Measurements from ENCODE around the gene MIB2. TPM values are rescaled to one million over a fixed set of nuclear protein-coding genes. Genes with fewer than 3 reads are reported as not detected.
A peak's percentile ranks its signal among the peaks of the same experiment; 100 is the strongest.
"Not testable (repeated sequence)": the region's sequence is repeated elsewhere in the genome, so short reads cannot be mapped to it uniquely, and the experiment has no call there.

MIB2 gene
- total RNA-seq, 1 donor from 2014 or later = 135 TPM

DNA sequence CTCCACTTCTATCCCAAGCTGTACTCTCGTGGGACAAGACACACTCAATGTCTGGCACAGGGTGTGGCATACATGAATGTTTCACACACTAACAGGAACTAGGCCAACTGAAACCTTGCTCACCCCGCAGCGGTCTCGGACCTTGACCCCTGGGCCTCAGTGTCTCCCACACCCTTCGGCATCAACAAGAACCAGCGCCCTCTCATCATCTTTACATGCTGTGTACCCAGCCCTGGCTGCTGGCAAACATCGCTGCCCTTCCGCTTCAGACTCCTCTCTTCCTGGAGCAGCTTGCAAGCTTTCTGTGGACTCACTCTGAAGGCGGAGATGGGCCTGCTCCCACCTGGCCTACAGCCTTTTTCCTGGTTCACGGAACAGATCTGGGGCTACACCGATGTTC is 33.0 kb downstream of the MIB2 start:
- DNase-seq (ENCODE audit: low spot score) = not testable (repeated sequence)

DNA sequence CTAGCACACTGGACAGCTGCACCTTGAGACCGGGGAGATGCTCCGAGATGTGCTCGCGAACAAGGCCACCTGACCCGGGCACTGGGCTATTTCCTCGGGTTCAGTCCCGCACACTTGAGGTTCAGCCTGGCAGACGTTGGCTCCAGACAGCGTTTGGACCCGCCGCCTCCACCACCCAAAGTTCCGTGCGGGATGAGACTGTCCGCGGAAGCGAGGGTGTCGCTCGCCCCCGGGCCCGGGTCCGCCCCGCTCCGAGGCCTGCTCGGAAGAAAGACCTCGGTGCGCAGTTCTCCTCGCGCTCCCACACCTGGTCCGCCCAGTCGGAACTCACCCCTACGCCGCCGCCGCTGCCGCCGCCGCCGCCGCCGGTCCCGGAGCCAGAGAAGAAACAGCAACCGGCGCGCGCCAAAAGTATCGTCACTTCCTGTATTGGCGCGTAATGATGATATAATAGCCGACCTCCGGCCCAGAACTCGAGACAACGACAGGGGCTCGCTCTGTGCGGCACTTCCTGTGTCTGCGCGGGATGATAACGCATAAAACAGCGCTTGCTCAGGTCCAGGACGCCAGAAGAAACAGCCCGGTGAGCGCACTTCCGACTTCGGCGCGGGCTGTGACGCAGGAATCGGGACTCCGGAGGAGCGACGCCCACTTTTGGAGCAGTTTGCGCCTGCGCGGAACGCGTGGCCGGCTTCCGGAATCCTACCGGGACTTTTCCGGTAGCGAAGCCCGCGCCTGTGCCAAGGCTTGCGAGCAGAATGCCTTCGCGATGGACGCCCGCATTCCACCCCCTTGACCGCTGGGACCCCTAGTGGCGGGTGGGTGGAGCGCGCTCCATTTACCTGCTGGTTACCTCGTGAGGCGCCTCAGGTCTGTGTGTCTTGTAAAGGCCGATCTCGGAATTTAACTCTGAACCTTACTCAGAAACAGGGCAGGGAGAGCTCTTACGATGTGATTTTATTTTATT is 43.6 kb downstream of the MIB2 start, which contains the start of gene CDK11B:
TSS of gene CDK11B (minus strand) at position 422 of the 967 bp plus-strand sequence. CDS start 1,519 bp downstream, outside the sequence.
- DNase-seq (ENCODE audit: low spot score) = peak; percentile 96

DNA sequence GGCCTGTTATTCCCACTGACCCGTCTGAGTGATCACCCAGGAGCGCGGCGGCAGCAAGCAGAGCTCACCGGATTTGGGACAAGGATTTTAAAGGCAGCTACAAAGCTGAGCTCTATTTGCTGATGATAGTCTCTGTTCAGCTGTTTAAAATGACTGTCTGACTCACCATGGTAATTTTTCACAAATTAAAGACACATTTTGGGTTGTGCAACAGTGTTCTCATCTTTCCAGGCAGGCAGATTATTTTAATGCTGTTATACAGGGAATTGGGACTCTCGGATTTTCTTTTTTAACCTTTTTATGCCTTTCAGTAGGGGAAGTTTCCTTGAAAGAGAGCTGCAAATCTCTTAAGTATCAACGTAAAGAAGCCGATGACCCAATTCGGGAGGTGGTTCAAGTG is 47.1 kb downstream of the MIB2 start:
- not testable (repeated sequence) for DNase-seq (ENCODE audit: low spot score)

DNA sequence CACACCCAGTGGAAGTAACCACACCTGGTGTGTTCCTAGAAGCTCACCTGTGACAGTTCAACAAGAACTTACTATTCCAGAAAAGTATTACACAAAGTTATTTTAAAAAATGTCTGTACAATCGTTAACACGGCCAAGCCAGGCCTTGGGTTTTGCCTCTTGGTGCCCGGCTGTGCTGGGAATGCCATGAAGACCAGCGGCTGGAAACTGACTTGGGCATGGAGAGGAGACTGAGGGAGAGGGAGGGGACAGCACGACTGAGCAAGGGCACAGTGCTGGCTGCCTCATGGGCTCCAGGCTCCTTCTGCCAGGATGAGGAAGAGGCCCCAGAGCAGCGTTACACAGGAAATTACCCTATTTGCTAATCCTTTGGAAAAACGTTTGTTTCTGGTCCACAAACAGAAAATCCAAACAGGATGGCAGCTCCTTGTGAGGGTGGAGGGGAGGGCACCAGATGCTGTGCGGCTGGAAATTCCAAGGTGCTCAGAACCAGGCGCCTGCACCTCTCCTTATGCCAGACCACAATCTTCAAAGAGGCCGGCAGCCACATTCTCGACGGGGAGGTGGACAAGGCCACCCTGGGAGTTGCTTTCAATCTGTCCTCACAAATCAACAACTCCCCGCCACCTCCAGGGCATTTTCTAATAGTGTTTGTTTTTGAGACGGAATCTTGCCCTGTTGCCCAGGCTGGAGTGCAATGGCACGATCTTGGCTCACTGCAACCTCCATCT is 47.7 kb downstream of the MIB2 start:
- not testable (repeated sequence) for DNase-seq (ENCODE audit: low spot score)

DNA sequence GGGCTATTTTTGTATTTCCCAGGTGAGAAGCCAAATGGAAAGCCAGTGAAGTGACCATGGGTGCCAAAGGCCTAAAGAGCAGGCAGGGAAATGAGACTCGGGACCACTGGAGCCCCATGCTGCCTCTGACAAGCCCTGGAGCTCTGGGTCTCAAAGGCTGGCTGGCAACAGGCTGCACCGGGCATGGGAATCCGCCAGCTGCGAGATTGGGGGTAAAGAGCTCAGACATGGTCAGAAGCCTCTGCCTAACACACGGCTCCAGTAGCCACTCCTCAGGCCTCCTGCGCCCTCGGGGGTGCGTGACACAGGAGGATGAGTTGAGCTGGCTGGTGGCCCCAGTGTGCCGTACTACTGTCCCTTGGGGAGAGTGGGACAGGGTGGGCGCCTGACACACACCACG is 49.0 kb downstream of the MIB2 start:
- not testable (repeated sequence) for DNase-seq (ENCODE audit: low spot score)

DNA sequence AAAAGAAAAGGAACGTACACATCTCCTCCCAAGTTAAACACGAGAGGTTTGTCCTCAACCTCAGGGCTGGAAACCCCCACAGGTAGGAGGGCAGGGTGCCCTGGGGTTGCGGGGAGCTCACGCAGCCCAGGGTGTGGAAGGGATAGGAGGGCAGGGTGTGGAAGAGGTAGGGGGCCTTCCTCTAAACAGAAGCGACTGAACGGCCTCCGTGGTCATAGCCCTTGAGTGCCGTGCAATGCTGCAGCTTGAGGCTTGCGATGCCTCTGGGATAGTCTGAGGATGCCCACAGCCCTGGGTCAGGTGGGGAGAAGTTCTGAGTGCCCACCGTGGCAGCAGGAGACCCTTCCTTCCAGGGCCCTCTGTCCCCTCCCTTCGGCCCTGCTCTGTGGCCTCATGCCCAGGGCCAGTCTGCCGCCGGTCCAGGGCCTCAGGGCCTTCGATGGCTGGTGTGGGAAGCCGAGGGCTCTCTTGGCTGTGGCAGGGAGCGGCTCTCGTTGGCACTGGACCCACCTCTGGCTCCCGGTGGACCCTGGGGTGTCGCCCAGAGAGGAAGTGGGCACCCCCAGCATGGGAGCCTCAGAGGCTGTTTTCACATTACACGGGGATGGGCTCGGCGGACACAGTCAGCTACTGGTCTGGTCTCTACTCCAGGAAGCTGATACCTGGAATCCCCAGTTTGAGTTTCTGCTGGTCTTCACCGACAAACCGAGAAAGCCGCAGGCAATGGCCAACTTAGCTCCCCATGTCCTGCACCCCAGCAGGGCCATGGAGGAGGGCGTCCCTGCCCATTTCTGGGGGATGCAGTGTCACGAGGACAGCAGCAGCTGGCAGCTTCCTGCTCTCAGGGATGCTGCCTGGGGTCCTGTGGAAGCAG is 49.9 kb downstream of the MIB2 start:
- DNase-seq (ENCODE audit: low spot score) = no peak

DNA sequence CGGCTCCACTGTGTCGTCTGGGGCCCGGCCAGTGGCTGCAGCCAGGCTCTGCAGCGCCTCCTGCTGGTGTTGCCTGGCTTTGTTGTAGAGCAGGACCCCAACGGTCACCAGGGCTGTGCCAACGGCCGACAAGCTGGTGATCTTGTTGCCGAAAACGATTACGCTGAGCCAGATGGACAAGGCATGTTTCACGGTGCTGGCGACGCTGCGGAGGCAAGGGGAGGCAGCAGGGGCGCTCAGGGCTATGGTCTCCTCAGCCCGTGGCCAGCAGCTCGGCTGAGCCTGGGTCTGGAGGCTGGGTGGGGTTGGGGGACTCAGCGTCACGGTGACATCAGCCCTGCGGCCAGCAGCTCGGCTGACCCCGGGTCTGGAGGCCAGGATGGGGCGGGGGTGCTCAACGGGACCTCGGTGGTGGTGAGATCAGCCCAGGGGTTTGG is 50.5 kb downstream of the MIB2 start:
- no peak for DNase-seq (ENCODE audit: low spot score)

DNA sequence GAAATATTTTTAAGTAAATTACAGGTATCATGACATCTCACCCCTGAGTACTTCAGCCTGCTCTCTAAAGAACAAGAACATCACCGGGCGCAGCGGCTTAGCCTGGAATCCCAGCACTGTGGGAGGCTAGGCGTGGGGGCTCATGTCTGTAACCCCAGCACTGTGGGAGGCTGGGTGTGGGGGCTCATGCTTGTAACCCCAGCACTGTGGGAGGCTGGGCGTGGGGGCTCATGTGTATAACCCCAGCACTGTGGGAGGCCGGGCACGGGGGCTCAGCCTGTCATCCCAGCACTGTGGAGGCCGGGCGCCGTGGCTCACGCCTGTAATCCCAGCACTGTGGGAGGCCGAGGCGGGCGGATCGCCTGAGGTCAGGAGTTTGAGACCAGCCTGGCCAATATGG is 51.2 kb downstream of the MIB2 start:
- no peak for DNase-seq (ENCODE audit: low spot score)

DNA sequence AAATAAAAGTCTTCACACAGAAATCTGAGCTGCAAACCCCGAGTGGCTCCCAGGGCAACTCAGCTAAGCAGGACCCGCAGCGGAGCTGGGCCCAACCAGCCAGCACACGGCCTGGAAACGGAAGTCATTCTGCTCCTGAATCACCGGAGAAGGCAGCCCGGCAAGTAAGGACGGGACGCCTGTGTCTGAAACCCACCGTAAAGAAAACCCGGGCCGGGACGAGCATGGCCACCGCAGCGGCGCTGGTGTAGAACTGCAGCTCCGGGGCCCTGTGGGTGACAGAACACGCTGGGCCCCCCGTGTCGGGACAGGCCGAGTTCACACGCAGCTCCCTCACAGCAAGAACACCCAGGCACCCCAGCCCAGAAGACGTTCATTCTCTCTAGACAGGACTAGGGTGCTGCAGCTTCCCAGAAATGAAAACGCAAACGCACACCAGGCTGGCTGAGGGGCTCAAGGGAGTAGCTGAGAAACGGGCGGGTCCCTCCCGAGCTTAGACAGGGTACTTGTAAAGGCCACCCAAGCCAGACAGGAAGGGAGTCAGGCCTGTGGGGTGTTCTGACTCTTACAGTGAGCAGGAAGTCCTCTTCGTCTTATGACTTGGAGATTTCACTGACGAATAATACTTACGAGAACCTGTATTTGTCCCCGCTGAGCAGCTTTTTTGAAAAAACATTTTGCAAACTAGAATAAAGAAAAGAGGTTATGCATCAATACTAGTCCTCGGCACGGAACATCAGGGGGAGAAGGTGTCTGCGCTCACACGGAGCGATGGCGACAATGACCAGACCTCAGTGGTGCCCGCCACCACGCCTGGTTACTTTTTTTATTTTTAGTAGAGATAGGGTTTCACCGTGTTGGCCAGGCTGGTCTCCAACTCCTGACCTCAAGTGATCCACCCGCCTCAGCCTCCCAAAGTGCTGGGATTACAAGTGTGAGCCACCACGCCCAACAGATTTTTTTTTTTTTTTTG is 54.5 kb downstream of the MIB2 start:
- DNase-seq (ENCODE audit: low spot score) = no peak

DNA sequence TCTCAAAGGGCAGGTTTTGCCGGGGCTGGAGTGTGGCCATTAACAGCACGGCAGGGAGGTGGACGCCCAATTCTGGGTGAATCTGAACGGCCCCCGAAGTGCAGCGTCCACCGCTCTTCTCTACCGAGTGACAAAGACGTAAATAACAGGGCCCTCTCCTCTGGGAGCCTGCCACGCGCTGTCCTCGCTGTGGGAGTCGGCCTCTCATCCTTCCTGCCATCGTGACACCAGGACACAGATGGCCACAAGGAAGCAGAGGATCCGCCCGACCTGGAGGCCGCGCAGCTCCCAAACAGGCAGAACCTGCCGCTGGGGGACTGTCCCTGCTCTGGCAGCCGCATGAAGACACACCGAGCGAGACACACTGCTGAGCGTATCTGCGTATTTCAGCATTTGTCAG is 55.6 kb downstream of the MIB2 start:
- no peak for DNase-seq (ENCODE audit: low spot score)

DNA sequence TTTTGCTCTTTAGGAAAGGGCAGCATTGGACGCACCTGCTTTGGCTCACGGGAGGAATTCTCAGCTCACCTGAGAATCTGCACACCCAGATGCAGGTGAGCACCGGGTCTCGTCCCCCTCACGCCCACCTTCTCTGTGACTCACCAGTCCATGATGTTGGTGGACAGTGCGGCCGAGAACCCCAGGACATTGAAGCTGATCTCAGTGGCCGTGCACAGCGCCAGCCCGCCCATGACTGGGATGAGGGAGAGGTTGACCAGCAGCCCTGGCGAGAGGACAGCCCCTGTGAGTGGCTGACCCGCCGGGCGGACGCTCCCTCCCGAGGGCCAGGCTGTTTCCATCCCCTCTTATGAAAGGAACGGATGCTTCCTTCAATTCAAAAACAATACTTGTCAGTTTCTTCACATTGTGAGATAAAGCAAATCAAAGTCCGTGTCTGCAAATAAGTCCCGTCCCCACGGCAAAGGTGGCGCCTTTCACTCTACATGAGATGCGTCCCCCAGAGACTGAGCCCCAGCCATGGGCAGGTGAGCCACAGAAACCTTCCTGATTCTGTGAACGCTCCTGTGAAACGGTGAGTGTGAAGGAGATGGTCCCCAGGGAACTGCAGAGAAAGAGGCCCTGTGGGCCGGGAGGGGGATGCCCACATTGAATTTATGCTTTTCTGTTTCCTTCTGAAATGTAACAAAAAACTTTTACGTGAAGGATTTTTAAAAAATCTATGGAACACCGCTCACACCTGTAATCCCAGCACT is 56.2 kb downstream of the MIB2 start:
- no peak for DNase-seq (ENCODE audit: low spot score)

DNA sequence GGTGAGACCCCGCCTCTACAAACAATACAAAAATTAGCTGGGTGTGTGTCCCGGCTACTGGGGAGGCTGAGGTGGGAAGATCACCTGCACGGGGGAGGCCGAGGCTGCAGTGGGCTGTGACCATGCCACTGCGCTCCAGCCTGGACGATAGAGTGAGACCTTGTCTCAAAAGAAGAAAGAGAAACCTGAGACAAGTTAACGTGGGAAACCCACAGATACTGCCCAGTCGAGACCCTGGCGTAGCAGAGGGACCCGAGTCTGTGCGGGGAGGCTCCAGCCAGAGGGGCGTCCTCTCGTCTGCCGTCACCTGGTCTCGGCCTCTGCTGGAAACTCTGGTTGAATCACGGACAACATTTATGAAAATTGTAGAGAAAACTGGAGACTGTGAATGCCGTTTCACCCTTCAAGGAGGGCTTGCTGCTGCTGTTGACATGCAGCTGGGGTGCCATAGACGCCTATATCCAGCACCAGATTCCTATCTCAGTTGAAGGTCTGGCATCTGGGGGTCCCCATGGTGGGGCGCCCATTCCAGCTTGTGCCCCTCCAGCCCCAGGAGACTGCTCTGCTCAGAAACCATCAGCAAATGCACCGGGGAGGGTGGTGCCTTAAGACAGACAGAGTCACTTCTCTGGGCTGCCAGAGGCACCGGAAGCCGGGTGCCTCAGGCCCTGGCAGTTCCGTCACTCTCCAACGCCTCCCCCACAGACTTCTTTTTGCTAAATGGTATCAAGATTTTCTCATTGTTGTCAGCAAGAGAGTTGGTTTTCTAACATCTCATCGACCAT is 57.1 kb downstream of the MIB2 start:
- DNase-seq (ENCODE audit: low spot score) = no peak

DNA sequence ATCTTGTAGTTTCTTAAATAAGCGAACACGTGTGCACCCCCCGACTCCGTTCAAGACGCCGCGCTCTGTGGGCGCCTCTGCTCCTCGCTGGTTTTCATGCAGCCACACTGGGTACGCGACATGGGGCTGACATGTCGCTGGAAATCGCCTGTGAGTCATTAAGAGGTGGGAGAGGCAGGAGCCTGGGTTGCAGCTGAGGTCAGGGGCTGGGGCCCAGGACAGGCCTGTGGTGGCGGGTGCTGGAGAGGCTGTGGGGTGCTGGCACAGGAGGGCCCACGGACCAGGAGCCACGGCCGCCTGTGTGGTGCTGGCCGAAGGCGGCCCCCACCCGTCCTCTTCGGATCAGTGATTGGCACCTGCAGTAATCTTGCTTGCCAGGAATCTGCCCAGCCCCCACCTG is 59.5 kb downstream of the MIB2 start:
- DNase-seq (ENCODE audit: low spot score) = not testable (repeated sequence)

DNA sequence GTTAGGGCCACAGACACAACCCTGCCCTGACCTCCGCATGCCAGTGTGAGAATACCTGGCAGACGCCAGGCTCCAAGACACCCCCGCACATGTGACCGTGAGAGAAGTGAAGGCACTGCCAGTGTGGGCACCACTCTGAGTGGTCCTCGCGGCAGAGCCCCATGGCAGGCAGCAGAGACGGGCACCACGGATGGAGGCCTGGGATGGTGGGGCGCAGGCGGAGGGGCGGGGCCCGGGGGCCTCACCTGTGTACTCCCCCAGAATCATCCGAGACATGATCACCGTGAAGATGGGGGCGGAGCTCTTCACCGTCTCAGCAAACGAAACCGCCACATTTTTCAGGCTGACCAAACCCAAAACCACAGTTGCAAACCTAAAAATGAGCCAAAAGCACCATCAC is 59.9 kb downstream of the MIB2 start:
- DNase-seq (ENCODE audit: low spot score) = not testable (repeated sequence)

DNA sequence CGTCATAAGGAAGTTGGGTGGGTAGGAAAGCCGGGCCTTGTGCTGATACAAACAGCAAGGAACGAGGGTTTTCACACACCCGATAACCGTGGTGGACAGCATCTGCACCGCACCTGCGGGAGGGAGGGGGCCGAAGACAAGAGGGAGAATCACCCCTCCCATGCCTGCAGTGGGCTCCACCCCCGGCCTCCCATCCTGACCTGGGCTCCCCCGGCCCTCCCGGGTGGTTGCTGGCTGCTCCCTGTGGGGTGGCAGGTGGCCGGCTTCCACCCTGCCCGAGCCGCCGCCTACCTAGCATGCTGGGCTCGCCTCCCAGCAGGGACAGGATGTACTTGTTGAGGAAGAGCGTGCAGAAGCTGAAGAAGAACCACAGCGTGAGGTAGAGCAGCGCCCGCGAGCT is 60.8 kb downstream of the MIB2 start:
- DNase-seq (ENCODE audit: low spot score) = not testable (repeated sequence)

DNA sequence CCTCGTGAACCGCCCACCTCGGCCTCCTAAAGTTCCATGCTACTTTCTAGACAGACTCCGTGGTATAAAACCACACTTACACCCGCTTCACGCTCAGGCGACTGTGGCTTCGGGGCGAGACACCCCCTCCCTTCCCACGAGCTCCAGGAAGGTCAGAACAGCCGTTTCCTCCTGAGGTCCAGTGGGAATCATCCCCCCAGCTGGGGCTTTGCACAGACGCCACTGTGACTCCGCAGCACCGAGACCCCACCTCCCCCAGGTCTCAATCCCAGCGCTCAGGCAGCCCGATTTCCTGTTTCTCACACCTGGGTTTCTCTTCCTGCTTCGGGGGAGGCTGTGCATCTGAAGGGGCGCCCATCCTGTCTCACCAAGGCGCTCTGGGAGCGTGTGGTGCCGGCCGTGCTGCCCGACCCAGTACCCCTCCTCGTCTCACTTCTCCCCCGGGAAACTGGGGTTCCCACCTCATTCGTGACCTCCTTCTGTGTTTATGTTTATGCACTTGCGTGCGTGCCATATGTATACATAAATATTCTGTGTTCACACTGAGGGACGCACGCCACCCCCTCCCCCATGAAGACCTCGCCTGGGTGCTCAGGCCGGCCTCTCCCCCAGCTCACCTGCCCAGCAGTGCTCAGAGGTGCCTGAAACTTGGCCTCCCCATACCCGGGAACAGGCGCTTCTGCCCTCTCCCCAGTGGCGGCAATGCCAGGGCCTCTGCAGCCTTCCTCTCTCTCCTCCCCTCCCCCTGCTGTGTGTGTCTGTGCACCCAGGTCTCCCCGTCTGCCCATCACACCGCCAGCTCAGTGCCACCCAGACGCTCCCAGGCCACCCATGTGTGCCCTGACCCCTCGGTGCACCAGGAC is 62.6 kb downstream of the MIB2 start:
- no peak for DNase-seq (ENCODE audit: low spot score)

DNA sequence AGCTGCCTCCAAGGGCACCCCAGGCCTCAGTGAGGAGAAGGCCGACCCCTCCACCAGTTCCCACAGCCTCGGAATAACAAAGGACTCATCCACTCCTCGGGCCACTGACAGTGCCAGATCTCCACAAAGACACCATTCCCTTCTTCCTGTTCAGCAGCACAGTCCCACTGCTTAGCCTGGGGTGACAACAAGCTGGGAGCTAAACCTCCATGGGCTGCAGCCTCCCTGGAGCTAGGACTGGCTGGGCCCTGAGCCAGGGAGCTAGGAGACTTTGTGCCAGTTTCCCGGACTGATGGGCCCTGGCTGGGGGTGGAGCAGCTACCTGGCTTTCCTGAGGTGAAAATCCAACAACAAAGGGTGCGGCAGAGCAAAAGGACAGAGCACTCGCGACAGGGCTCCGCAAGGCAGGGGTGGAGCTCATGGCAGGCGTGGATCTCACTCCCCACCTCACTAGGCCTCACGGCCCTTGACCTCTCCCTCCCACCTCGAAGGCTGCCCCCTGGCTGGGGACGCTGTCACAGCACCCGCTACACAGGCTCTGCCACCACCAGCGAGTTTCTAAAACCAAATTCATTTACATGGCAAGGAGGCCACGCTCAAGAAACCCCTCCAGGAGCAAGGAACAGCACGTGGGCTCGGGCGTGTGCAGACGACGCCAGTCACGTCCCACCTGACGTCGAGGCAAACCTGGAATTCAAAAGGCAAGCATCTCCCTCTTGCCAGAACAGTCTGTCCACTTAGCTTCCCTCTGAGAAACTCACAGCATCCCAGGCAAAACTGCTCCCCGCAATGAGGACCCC is 63.5 kb downstream of the MIB2 start:
- peak; percentile 87 for DNase-seq (ENCODE audit: low spot score)
